Right cardiac atrium (tissue), 5 donors: ENCODE results near the gene GSC2. TPM values are rescaled to one million over a fixed set of nuclear protein-coding genes. Genes with fewer than 3 reads are reported as not detected.

Source experiments
- ATAC-seq, 2 donors: fragments of 200-7000 bp; cut with Tn5 transposase; one replicate each; pipeline versions ENCODE4 v1.8.0 to v1.9.1; 2020; ENCODE audit warnings: moderate library complexity in 2 of 2, mild to moderate bottlenecking in 1 of 2
- DNase-seq, 3 donors: peaks; one replicate each; pipeline ENCODE4 v3.0.0-alpha.2; 2020
- H3K27ac ChIP-seq: one replicate; pipeline ENCODE4 v1.5.1; 2013; ENCODE audit warnings: mild to moderate bottlenecking, low read length, control low read depth, moderate library complexity
- H3K27me3 ChIP-seq: one replicate; pipeline ENCODE4 v1.6.1; 2013; ENCODE audit not compliant: control insufficient read depth, insufficient read depth
- H3K4me1 ChIP-seq: one replicate; pipeline ENCODE4 v1.6.1; 2013; ENCODE audit warnings: low read length; ENCODE audit not compliant: control insufficient read depth, insufficient read depth
- H3K4me3 ChIP-seq: one replicate; pipeline ENCODE4 v1.5.1; 2013; ENCODE audit warnings: low read length, control low read depth
- H3K9me3 ChIP-seq: one replicate; pipeline ENCODE4 v1.6.1; 2013; ENCODE audit warnings: low read length; ENCODE audit not compliant: control insufficient read depth
- WGBS: extraction: QIAGEN DNeasy Blood & Tissue Kit; methylation state at CpG from one replicate; pipeline ENCODE4 v1.1.7; 2013; 5-methylcytosine and 5-hydroxymethylcytosine counted together
- intact Hi-C, 4 donors: fragments of 100-400 bp; cut with DNase I; formaldehyde crosslinking; loops; one replicate each; pipeline versions ENCODE4 v1.11.0 to v1.14.0; 2022 to 2023
- polyA plus RNA-seq: library from polyadenylated mRNA; stranded (reverse); fragments of 200-250 nt; gene quantifications from one replicate; pipeline ENCODE4 v1.2.3, GENCODE V29; 2013
- total RNA-seq, 4 donors: library from RNA; stranded (reverse); fragmentation: NEBNext Ultra II Directional; extraction: Animal tissue kit (Norgen Biotek cat#: 25700); gene quantifications; one replicate each; pipeline ENCODE4 v1.2.1, GENCODE V29; 2021
- donor health status: healthy with polysubstance abuse.
- donor health status: DM: no; HTN: yes; CAD: no.
- donor health status: DM: no; HTN: no; CAD: no.
- donor health status: DM: no; HTN: yes; CAD: no; lungs with severe emphysema.
- donor health status: DM: yes; HTN: yes; CAD: no.

The GSC2 gene
- total and polyA plus RNA-seq, 5 donors: not detected

GRCh38 chr22:19183216-19183615 is 33.1 kb upstream of the GSC2 start:
- Histone ChIP-seq H3K4me1 (no peaks in the 10 kb centered on the region), H3K27ac (no peak overlapping the region), H3K4me3 (no peak overlapping the region), H3K27me3 (no peaks in the 10 kb centered on the region), H3K9me3 (no peaks in the 10 kb centered on the region)
- WGBS: 92% methylated on average over 9 of the region's 9 CpGs
- DNase-seq: no peak
- intact Hi-C loops: no loop called here
- no peak for ATAC-seq

- H3K9me3 ChIP-seq: no peaks in the 10 kb centered on the region
- no peak for DNase-seq
- 67% methylated on average over 9 of the region's 9 CpGs for WGBS
- no peak for ATAC-seq
- H3K4me3 ChIP-seq: no peak overlapping the region
- H3K27ac ChIP-seq: no peak overlapping the region
- intact Hi-C loops: no loop called here
- no peaks in the 10 kb centered on the region for H3K4me1 ChIP-seq
- no peaks in the 10 kb centered on the region for H3K27me3 ChIP-seq
Observed at GRCh38 chr22:19182472-19183157, 32.5 kb upstream of the GSC2 start.

- no peaks in the 10 kb centered on the region for H3K9me3 ChIP-seq
- intact Hi-C loops: no loop called here
- no peaks in the 10 kb centered on the region for H3K4me1 ChIP-seq
- H3K27me3 ChIP-seq: no peaks in the 10 kb centered on the region
- no peak overlapping the region for H3K27ac ChIP-seq
- no peak for ATAC-seq
- WGBS: 68% methylated on average over 12 of the region's 12 CpGs
- H3K4me3 ChIP-seq: no peak overlapping the region
- no peak for DNase-seq
Observed at GRCh38 chr22:19181786-19182471, 31.8 kb upstream of the GSC2 start.

GRCh38 chr22:19180740-19181410 is 30.8 kb upstream of the GSC2 start:
- intact Hi-C loops: no loop called here
- DNase-seq: no peak
- no peaks in the 10 kb centered on the region for H3K9me3 ChIP-seq
- H3K27ac ChIP-seq: no peak overlapping the region
- no peak for ATAC-seq
- H3K27me3 ChIP-seq: no peaks in the 10 kb centered on the region
- 91% methylated on average over 11 of the region's 11 CpGs for WGBS
- H3K4me3 ChIP-seq: no peak overlapping the region
- H3K4me1 ChIP-seq: no peaks in the 10 kb centered on the region

- H3K9me3 ChIP-seq: no peaks in the 10 kb centered on the region
- DNase-seq: no peak
- ATAC-seq: no peak
- intact Hi-C loops: no loop called here
- H3K27ac ChIP-seq: no peak overlapping the region
- H3K4me1 ChIP-seq: no peaks in the 10 kb centered on the region
- WGBS: 90% methylated on average over 9 of the region's 9 CpGs
- H3K27me3 ChIP-seq: no peaks in the 10 kb centered on the region
- no peak overlapping the region for H3K4me3 ChIP-seq
Observed at GRCh38 chr22:19180234-19180633, 30.1 kb upstream of the GSC2 start.

- Histone ChIP-seq H3K4me3 (peak overlapping the region; percentile 91), H3K9me3 (no peaks in the 10 kb centered on the region), H3K27ac (peak overlapping the region; percentile 66), H3K4me1 (no peaks in the 10 kb centered on the region), H3K27me3 (no peaks in the 10 kb centered on the region)
- intact Hi-C loops: loop anchor here in 1 of 4 donors (5.0 kb wide), 1 partner anchor 113 kb away; the partner anchor contains the start of gene CLTCL1
- ATAC-seq: peak; percentile 74 to 79
- 43% methylated on average over 15 of the region's 15 CpGs for WGBS
- DNase-seq: peak; percentile 80 to 90 (median 90)
Observed at GRCh38 chr22:19179497-19180048, 29.5 kb upstream of the GSC2 start.

GRCh38 chr22:19178657-19179496 is 28.8 kb upstream of the GSC2 start, which contains the start of gene SLC25A1:
SLC25A1 (minus strand) TSS chr22:19178736; CDS start chr22:19178673, 63 bp downstream.
- H3K27ac ChIP-seq: peak within 1 kb of the TSS; percentile 88
- DNase-seq (peak; percentile 94 to 98 (median 97)), ATAC-seq (peak; percentile 92 to 94)
- peak within 1 kb of the TSS; percentile 91 for H3K4me3 ChIP-seq
- no peaks in the 10 kb centered on the region for H3K9me3 ChIP-seq
- no peaks in the 10 kb centered on the region for H3K27me3 ChIP-seq
- H3K4me1 ChIP-seq: peaks cover 3% of the 10 kb centered on the region
- intact Hi-C loops: loop anchor here in 1 of 4 donors (5.0 kb wide), 1 partner anchor 113 kb away; the partner anchor contains the start of gene CLTCL1
- WGBS: under 1% methylated on average over 86 of the region's 86 CpGs

- intact Hi-C loops: loop anchor here in 1 of 4 donors (5.0 kb wide), 1 partner anchor 114 kb away; the partner anchor contains the start of gene CLTCL1
- peak overlapping the region; percentile 88 for H3K27ac ChIP-seq
- WGBS: under 1% methylated on average over 80 of the region's 80 CpGs
- peaks cover 3% of the 10 kb centered on the region for H3K4me1 ChIP-seq
- peak; percentile 9 to 14 for ATAC-seq
- H3K4me3 ChIP-seq: peak overlapping the region; percentile 91
- no peaks in the 10 kb centered on the region for H3K27me3 ChIP-seq
- no peaks in the 10 kb centered on the region for H3K9me3 ChIP-seq
- peak in 2 of 3 donors; percentile 57 to 84 for DNase-seq
Observed at GRCh38 chr22:19178065-19178656, 28.1 kb upstream of the GSC2 start.

GRCh38 chr22:19177164-19178064 is 27.3 kb upstream of the GSC2 start:
- Histone ChIP-seq H3K9me3 (no peaks in the 10 kb centered on the region), H3K4me1 (peaks cover 4% of the 10 kb centered on the region), H3K27me3 (no peaks in the 10 kb centered on the region), H3K27ac (no peak overlapping the region), H3K4me3 (peak overlapping the region; percentile 91)
- intact Hi-C loops: loop anchor here in 1 of 4 donors (5.0 kb wide), 1 partner anchor 115 kb away; the partner anchor contains the start of gene CLTCL1
- ATAC-seq: no peak
- WGBS: 30% methylated on average over 55 of the region's 55 CpGs
- DNase-seq: no peak
